Measurements from ENCODE around the gene COPS9.

GRCh38 chr2:240086563-240086962, 49.5 kb downstream of the COPS9 start:
- TF ChIP-seq CTCF (IDR thresholded peaks at IDR 0.05): no peak
- TF ChIP-seq POLR2A (IDR thresholded peaks at IDR 0.05): no peak
